ENCODE data around the gene RAB24. TPM values are rescaled to one million over a fixed set of nuclear protein-coding genes. Genes with fewer than 3 reads are reported as not detected.
A peak's percentile ranks its signal among the peaks of the same experiment; 100 is the strongest.

Gene RAB24
- total and polyA plus RNA-seq, 2 experiments from 2014 or later, result 27.1 to 27.7 TPM

- Histone ChIP-seq H3F3A (replicated peaks; ENCODE audit: low read depth) (no peaks in the 10 kb centered on the region; the same call in 1 of the 2 replicates), H3K36me3 (ENCODE audit: insufficient read depth) (no peaks in the 10 kb centered on the region; the same call in 1 of the 2 replicates), H3K4me1 (ENCODE audit: insufficient read depth) (peaks cover 9% of the 10 kb centered on the region), H3K9me2 (ENCODE audit: insufficient read depth) (no peaks in the 10 kb centered on the region), H2AFZ (no peak overlapping the region), H3K79me2 (replicated peaks; ENCODE audit: insufficient read depth) (0 out of 2 replicates have a peak, but pooled peaks cover 7% of the 10 kb centered on the region), H3K4me3 (no peak overlapping the region), H3K27me3 (ENCODE audit: insufficient read depth) (no peaks in the 10 kb centered on the region), H3K27ac (ENCODE audit: low read depth) (peak overlapping the region; percentile 72; the same call in 1 of the 2 replicates), H3K4me2 (no peak overlapping the region), H4K20me1 (replicated peaks; ENCODE audit: insufficient read depth) (peaks cover 3% of the 10 kb centered on the region; the same call in 1 of the 2 replicates)
- Mint-ChIP-seq H3K36me3 (ENCODE audit: low read depth) (peaks cover 27% of the 10 kb centered on the region), H3K27me3 (ENCODE audit: insufficient read depth, low read depth, poor library complexity) (peaks cover 10% of the 10 kb centered on the region), H3K4me3 (no peak overlapping the region), H3K27ac (no peak overlapping the region), H3K9me3 (no peaks in the 10 kb centered on the region), H3K4me1 (peaks cover 12% of the 10 kb centered on the region)
- ATAC-seq (no peak), DNase-seq (ENCODE audit: low spot score) (no peak)
- TF ChIP-seq REST (IDR thresholded peaks at IDR 0.05; ENCODE audit: unreplicated experiment), result no peak
- TF ChIP-seq EZH2phosphoT487 (IDR thresholded peaks at IDR 0.05; ENCODE audit: unreplicated experiment), result no peak
- TF ChIP-seq NANOG (IDR thresholded peaks at IDR 0.05; ENCODE audit: borderline replicate concordance), result no peak
- TF ChIP-seq CREB1 (CRISPR knock-in tag; IDR thresholded peaks at IDR 0.05; ENCODE audit: low read depth), result no peak
- TF ChIP-seq STAT1 (IDR thresholded peaks at IDR 0.05; ENCODE audit: unreplicated experiment), result no peak
- no peak for TF ChIP-seq EZH2 (IDR thresholded peaks at IDR 0.05; ENCODE audit: low read depth, unreplicated experiment)
- TF ChIP-seq ZNF114 (CRISPR knock-in tag; IDR thresholded peaks at IDR 0.05), result no peak
- TF ChIP-seq, protein P1, sequence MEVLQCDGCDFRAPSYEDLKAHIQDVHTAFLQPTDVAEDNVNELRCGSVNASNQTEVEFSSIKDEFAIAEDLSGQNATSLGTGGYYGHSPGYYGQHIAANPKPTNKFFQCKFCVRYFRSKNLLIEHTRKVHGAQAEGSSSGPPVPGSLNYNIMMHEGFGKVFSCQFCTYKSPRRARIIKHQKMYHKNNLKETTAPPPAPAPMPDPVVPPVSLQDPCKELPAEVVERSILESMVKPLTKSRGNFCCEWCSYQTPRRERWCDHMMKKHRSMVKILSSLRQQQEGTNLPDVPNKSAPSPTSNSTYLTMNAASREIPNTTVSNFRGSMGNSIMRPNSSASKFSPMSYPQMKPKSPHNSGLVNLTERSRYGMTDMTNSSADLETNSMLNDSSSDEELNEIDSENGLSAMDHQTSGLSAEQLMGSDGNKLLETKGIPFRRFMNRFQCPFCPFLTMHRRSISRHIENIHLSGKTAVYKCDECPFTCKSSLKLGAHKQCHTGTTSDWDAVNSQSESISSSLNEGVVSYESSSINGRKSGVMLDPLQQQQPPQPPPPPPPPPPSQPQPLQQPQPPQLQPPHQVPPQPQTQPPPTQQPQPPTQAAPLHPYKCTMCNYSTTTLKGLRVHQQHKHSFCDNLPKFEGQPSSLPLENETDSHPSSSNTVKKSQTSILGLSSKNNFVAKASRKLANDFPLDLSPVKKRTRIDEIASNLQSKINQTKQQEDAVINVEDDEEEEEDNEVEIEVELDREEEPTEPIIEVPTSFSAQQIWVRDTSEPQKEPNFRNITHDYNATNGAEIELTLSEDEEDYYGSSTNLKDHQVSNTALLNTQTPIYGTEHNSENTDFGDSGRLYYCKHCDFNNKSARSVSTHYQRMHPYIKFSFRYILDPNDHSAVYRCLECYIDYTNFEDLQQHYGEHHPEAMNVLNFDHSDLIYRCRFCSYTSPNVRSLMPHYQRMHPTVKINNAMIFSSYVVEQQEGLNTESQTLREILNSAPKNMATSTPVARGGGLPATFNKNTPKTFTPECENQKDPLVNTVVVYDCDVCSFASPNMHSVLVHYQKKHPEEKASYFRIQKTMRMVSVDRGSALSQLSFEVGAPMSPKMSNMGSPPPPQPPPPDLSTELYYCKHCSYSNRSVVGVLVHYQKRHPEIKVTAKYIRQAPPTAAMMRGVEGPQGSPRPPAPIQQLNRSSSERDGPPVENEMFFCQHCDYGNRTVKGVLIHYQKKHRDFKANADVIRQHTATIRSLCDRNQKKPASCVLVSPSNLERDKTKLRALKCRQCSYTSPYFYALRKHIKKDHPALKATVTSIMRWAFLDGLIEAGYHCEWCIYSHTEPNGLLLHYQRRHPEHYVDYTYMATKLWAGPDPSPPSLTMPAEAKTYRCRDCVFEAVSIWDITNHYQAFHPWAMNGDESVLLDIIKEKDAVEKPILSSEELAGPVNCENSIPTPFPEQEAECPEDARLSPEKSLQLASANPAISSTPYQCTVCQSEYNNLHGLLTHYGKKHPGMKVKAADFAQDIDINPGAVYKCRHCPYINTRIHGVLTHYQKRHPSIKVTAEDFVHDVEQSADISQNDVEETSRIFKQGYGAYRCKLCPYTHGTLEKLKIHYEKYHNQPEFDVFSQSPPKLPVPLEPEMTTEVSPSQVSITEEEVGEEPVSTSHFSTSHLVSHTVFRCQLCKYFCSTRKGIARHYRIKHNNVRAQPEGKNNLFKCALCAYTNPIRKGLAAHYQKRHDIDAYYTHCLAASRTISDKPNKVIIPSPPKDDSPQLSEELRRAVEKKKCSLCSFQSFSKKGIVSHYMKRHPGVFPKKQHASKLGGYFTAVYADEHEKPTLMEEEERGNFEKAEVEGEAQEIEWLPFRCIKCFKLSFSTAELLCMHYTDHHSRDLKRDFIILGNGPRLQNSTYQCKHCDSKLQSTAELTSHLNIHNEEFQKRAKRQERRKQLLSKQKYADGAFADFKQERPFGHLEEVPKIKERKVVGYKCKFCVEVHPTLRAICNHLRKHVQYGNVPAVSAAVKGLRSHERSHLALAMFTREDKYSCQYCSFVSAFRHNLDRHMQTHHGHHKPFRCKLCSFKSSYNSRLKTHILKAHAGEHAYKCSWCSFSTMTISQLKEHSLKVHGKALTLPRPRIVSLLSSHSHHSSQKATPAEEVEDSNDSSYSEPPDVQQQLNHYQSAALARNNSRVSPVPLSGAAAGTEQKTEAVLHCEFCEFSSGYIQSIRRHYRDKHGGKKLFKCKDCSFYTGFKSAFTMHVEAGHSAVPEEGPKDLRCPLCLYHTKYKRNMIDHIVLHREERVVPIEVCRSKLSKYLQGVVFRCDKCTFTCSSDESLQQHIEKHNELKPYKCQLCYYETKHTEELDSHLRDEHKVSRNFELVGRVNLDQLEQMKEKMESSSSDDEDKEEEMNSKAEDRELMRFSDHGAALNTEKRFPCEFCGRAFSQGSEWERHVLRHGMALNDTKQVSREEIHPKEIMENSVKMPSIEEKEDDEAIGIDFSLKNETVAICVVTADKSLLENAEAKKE (CRISPR knock-in tag; IDR thresholded peaks at IDR 0.05), result no peak
- TF ChIP-seq, protein P2, sequence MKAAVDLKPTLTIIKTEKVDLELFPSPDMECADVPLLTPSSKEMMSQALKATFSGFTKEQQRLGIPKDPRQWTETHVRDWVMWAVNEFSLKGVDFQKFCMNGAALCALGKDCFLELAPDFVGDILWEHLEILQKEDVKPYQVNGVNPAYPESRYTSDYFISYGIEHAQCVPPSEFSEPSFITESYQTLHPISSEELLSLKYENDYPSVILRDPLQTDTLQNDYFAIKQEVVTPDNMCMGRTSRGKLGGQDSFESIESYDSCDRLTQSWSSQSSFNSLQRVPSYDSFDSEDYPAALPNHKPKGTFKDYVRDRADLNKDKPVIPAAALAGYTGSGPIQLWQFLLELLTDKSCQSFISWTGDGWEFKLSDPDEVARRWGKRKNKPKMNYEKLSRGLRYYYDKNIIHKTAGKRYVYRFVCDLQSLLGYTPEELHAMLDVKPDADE (IDR thresholded peaks at IDR 0.05), result no peak
- no peak for TF ChIP-seq ZNF331 (CRISPR knock-in tag; IDR thresholded peaks at IDR 0.05; ENCODE audit: low read depth)
- TF ChIP-seq JUNB (IDR thresholded peaks at IDR 0.05; ENCODE audit: unreplicated experiment), result no peak
- TF ChIP-seq, protein P3, sequence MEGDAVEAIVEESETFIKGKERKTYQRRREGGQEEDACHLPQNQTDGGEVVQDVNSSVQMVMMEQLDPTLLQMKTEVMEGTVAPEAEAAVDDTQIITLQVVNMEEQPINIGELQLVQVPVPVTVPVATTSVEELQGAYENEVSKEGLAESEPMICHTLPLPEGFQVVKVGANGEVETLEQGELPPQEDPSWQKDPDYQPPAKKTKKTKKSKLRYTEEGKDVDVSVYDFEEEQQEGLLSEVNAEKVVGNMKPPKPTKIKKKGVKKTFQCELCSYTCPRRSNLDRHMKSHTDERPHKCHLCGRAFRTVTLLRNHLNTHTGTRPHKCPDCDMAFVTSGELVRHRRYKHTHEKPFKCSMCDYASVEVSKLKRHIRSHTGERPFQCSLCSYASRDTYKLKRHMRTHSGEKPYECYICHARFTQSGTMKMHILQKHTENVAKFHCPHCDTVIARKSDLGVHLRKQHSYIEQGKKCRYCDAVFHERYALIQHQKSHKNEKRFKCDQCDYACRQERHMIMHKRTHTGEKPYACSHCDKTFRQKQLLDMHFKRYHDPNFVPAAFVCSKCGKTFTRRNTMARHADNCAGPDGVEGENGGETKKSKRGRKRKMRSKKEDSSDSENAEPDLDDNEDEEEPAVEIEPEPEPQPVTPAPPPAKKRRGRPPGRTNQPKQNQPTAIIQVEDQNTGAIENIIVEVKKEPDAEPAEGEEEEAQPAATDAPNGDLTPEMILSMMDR (conservative IDR thresholded peaks at IDR 0.05; ENCODE audit: low read depth in 2 of 2), result no peak
- no peak for TF ChIP-seq POLR2AphosphoS5 (IDR thresholded peaks at IDR 0.05; ENCODE audit: low read depth)
Observed at GRCh38 chr5:177328545-177329231, 25.2 kb upstream of the RAB24 start.

All from GM23338 (cell line).